GM18951 (cell line): ENCODE results near the gene CPZ.

Experiments
- POLR2A ChIP-seq: IDR thresholded peaks from 4 replicates; pipeline ENCODE4 v1.6.1; 2011; ENCODE audit warnings: mild to moderate bottlenecking; ENCODE audit not compliant: insufficient read length, insufficient read depth; ENCODE audit errors: extremely low read depth
- in situ Hi-C: fragments of 300-500 bp; cut with MboI; formaldehyde crosslinking; loops from one replicate; pipeline ENCODE4 v1.12.0; 2022; ENCODE audit warnings: low sequenced_read_pairs, mixed read lengths, inconsistent platforms; ENCODE audit not compliant: unreplicated experiment

CPZ gene

GRCh38 chr4:8597319-8597718 lies 4.8 kb downstream of the CPZ start:
- in situ Hi-C loops = no loop called here
- no peak for TF ChIP-seq POLR2A

- TF ChIP-seq POLR2A = no peak
- in situ Hi-C loops = no loop called here
Measured at GRCh38 chr4:8597791-8598190, 5.2 kb downstream of the CPZ start.

GRCh38 chr4:8598391-8599090 lies 6.0 kb downstream of the CPZ start:
- in situ Hi-C loops = no loop called here
- no peak for TF ChIP-seq POLR2A

GRCh38 chr4:8599091-8599460 lies 6.5 kb downstream of the CPZ start:
- no peak for TF ChIP-seq POLR2A
- in situ Hi-C loops = no loop called here

- no peak for TF ChIP-seq POLR2A
- in situ Hi-C loops = no loop called here
Measured at GRCh38 chr4:8599657-8600056, 7.1 kb downstream of the CPZ start.

GRCh38 chr4:8600266-8600665 lies 7.7 kb downstream of the CPZ start:
- in situ Hi-C loops = no loop called here

GRCh38 chr4:8600686-8601085 lies 8.1 kb downstream of the CPZ start:
- in situ Hi-C loops = no loop called here
- no peak for TF ChIP-seq POLR2A

More at GRCh38 chr4:8600266-8600665, 7.7 kb downstream of the CPZ start:
- no peak for TF ChIP-seq POLR2A

- in situ Hi-C loops = no loop called here
- TF ChIP-seq POLR2A = no peak
Measured at GRCh38 chr4:8601086-8601485, 8.5 kb downstream of the CPZ start.

- in situ Hi-C loops = no loop called here
- TF ChIP-seq POLR2A = no peak
Measured at GRCh38 chr4:8601556-8601955, 9.0 kb downstream of the CPZ start.

GRCh38 chr4:8602686-8603430 lies 10.3 kb downstream of the CPZ start:
- TF ChIP-seq POLR2A = no peak
- in situ Hi-C loops = no loop called here

- TF ChIP-seq POLR2A = no peak
- in situ Hi-C loops = no loop called here
Measured at GRCh38 chr4:8603931-8604330, 11.4 kb downstream of the CPZ start.

- in situ Hi-C loops = no loop called here
- TF ChIP-seq POLR2A = no peak
Measured at GRCh38 chr4:8605289-8605688, 12.7 kb downstream of the CPZ start.

- in situ Hi-C loops = no loop called here
- TF ChIP-seq POLR2A = no peak
Measured at GRCh38 chr4:8606476-8606875, 13.9 kb downstream of the CPZ start.

- no peak for TF ChIP-seq POLR2A
- in situ Hi-C loops = no loop called here
Measured at GRCh38 chr4:8606966-8607365, 14.4 kb downstream of the CPZ start.
